Endodermal cell (in vitro differentiated cells): ENCODE measurements around the gene UNC13B. TPM values are rescaled to one million over a fixed set of nuclear protein-coding genes. Genes with fewer than 3 reads are reported as not detected.

Source experiments
- DNase-seq: peaks from one replicate; pipeline ENCODE4 v3.0.0-alpha.2; 2017
- H3K27ac ChIP-seq: 2 replicates; pipeline ENCODE4 v1.5.1; 2013; ENCODE audit warnings: mild to moderate bottlenecking, low read depth, low read length, moderate library complexity
- H3K27me3 ChIP-seq: 2 replicates; pipeline ENCODE4 v1.6.1; 2013; ENCODE audit warnings: mild to moderate bottlenecking, low read length, moderate library complexity; ENCODE audit not compliant: insufficient read depth, control insufficient read depth, poor library complexity, severe bottlenecking
- H3K36me3 ChIP-seq: 2 replicates; pipeline ENCODE4 v1.7.0; 2013; ENCODE audit warnings: mild to moderate bottlenecking, low read length, moderate library complexity; ENCODE audit not compliant: control insufficient read depth, insufficient read depth
- H3K4me1 ChIP-seq: one replicate; pipeline ENCODE4 v1.7.0; 2013; ENCODE audit warnings: low read length; ENCODE audit not compliant: control insufficient read depth, insufficient read depth
- H3K4me3 ChIP-seq: 2 replicates; pipeline ENCODE4 v1.5.1; 2013; ENCODE audit warnings: mild to moderate bottlenecking, low read length, moderate library complexity
- H3K9ac ChIP-seq: 2 replicates; pipeline ENCODE4 v1.6.1; 2013; ENCODE audit warnings: mild to moderate bottlenecking, low read length, moderate library complexity; ENCODE audit not compliant: poor library complexity, severe bottlenecking; ENCODE audit errors: extremely low read depth
- H3K9me3 ChIP-seq: 2 replicates; pipeline ENCODE4 v1.6.1; 2013; ENCODE audit warnings: mild to moderate bottlenecking, low read length, moderate library complexity; ENCODE audit not compliant: control insufficient read depth
- H3K27ac Mint-ChIP-seq: 2 replicates; pipeline ENCODE4 v1.8.0; 2020; ENCODE audit warnings: mixed read lengths
- H3K27me3 Mint-ChIP-seq: 2 replicates; pipeline ENCODE4 v1.8.0; 2021; ENCODE audit warnings: mild to moderate bottlenecking, mixed read lengths; ENCODE audit not compliant: insufficient read depth
- H3K36me3 Mint-ChIP-seq: 2 replicates; pipeline ENCODE4 v1.8.0; 2020; ENCODE audit warnings: low read depth, mixed read lengths
- H3K4me1 Mint-ChIP-seq: 2 replicates; pipeline ENCODE4 v1.8.0; 2020; ENCODE audit warnings: mixed read lengths
- H3K4me3 Mint-ChIP-seq: 2 replicates; pipeline ENCODE4 v1.8.0; 2020; ENCODE audit warnings: mild to moderate bottlenecking, moderate library complexity, mixed read lengths
- H3K9me3 Mint-ChIP-seq: 2 replicates; pipeline ENCODE4 v1.8.0; 2020; ENCODE audit warnings: mild to moderate bottlenecking, mixed read lengths
- CTCF ChIP-seq: fragments of 200-600 bp; sonication (generic); conservative IDR thresholded peaks from 2 replicates; pipeline ENCODE4 v1.5.0; 2021; ENCODE audit warnings: antibody characterized with exemption, mild to moderate bottlenecking
- WGBS, 2 experiments: methylation state at CpG; one replicate each; pipeline versions ENCODE4 v1.1.5 to v1.1.7; 2013; ENCODE audit warnings: missing lambda C conversion rate in 2 of 2, mixed read lengths in 1 of 2; ENCODE audit not compliant: insufficient coverage in 1 of 2, insufficient read length in 1 of 2; 5-methylcytosine and 5-hydroxymethylcytosine counted together
- total RNA-seq, 2 donors: library from RNA; stranded (reverse); fragmentation: NEBNext Ultra II Directional in 1 of 2; extraction: Animal tissue kit (Norgen Biotek cat#: 25700) in 1 of 2; gene quantifications; 2 replicates in 1 of 2; 3 replicates in 1 of 2; pipeline ENCODE4 v1.2.1, GENCODE V29; 2021

The UNC13B gene
- total RNA-seq, 2 donors from 2014 or later, result 53.9 to 57.2 TPM

- Histone ChIP-seq H3K9me3 (peaks cover 81% of the 10 kb centered on the region), H3K4me1 (no peaks in the 10 kb centered on the region), H3K9ac (no peak overlapping the region), H3K27ac (no peak overlapping the region), H3K36me3 (peaks cover 21% of the 10 kb centered on the region), H3K4me3 (peak overlapping the region; percentile 64), H3K27me3 (no peaks in the 10 kb centered on the region)
- no peak overlapping the region for H3K4me3 Mint-ChIP-seq
- H3K36me3 Mint-ChIP-seq, result peaks cover 71% of the 10 kb centered on the region
- H3K9me3 Mint-ChIP-seq, result peaks cover 90% of the 10 kb centered on the region
- H3K4me1 Mint-ChIP-seq, result no peaks in the 10 kb centered on the region
- no peaks in the 10 kb centered on the region for H3K27me3 Mint-ChIP-seq
- DNase-seq, result no peak
- 91% methylated on average over 4 of the region's 4 CpGs for WGBS, 2 experiments
- no peak overlapping the region for H3K27ac Mint-ChIP-seq
- TF ChIP-seq CTCF, result peak; percentile 28
Observed at GRCh38 chr9:35193762-35194161, 32.0 kb downstream of the UNC13B start.

- Histone ChIP-seq H3K36me3 (peaks cover 11% of the 10 kb centered on the region), H3K27ac (no peak overlapping the region), H3K9ac (no peak overlapping the region), H3K4me3 (no peak overlapping the region), H3K4me1 (no peaks in the 10 kb centered on the region), H3K27me3 (no peaks in the 10 kb centered on the region), H3K9me3 (peaks cover 66% of the 10 kb centered on the region)
- no peak for TF ChIP-seq CTCF
- H3K36me3 Mint-ChIP-seq, result peaks cover 54% of the 10 kb centered on the region
- no CpG with 5 or more reads among the region's 1 CpG for WGBS, 2 experiments
- H3K9me3 Mint-ChIP-seq, result peaks cover 87% of the 10 kb centered on the region
- H3K27me3 Mint-ChIP-seq, result no peaks in the 10 kb centered on the region
- no peaks in the 10 kb centered on the region for H3K4me1 Mint-ChIP-seq
- no peak overlapping the region for H3K4me3 Mint-ChIP-seq
- DNase-seq, result no peak
- H3K27ac Mint-ChIP-seq, result no peak overlapping the region
Observed at GRCh38 chr9:35195683-35196082, 33.9 kb downstream of the UNC13B start.

- H3K9me3 Mint-ChIP-seq, result peaks cover 86% of the 10 kb centered on the region
- no peak overlapping the region for H3K27ac ChIP-seq
- WGBS, 2 experiments, result 89 to 99% methylated on average over 1 to 4 of the region's 4 CpGs
- H3K9ac ChIP-seq, result no peak overlapping the region
- H3K36me3 Mint-ChIP-seq, result peaks cover 44% of the 10 kb centered on the region
- H3K27me3 ChIP-seq, result no peaks in the 10 kb centered on the region
- H3K27ac Mint-ChIP-seq, result no peak overlapping the region
- DNase-seq, result no peak
- H3K9me3 ChIP-seq, result peaks cover 46% of the 10 kb centered on the region
- H3K36me3 ChIP-seq, result no peaks in the 10 kb centered on the region
- H3K4me3 Mint-ChIP-seq, result no peak overlapping the region
- no peaks in the 10 kb centered on the region for H3K27me3 Mint-ChIP-seq
- no peak for TF ChIP-seq CTCF
- no peaks in the 10 kb centered on the region for H3K4me1 Mint-ChIP-seq
- no peaks in the 10 kb centered on the region for H3K4me1 ChIP-seq
- no peak overlapping the region for H3K4me3 ChIP-seq
Observed at GRCh38 chr9:35198191-35198590, 36.4 kb downstream of the UNC13B start.
